Measurements from ENCODE around the gene FNIP1. TPM values are rescaled to one million over a fixed set of nuclear protein-coding genes. Genes with fewer than 3 reads are reported as not detected.
A peak's percentile ranks its signal among the peaks of the same experiment; 100 is the strongest.
"Not testable (repeated sequence)": the region's sequence is repeated elsewhere in the genome, so short reads cannot be mapped to it uniquely, and the experiment has no call there.

Gene FNIP1
- total RNA-seq, 2 donors from 2014 or later = 19.9 to 25.6 TPM

DNA sequence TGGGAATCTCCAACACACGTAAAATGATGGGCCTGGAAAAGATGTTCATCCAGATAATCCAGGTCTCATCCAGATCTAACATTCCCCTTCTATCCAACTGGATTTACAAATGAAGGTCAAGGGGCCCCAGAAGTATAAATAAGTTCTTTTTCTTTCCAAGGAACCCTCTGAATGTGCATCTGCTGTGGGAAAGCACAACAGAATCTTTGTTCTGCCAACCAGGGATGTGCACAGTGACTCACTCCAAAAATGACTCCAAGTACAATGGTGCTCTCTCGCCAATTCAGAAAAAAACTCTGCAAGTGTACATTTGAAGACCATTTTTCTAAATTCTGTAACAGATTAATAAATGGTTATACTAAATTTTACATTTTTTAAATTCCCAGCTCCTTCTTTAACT, 174.2 kb downstream of the FNIP1 start:
- no peak for DNase-seq
- Mint-ChIP-seq H3K36me3 (ENCODE audit: low read depth) (peaks cover 5% of the 10 kb centered on the region), H3K4me3 (no peak overlapping the region), H3K27ac (no peak overlapping the region), H3K27me3 (ENCODE audit: insufficient read depth) (no peaks in the 10 kb centered on the region), H3K4me1 (peaks cover 3% of the 10 kb centered on the region), H3K9me3 (no peaks in the 10 kb centered on the region)
- Histone ChIP-seq H3K27me3 (ENCODE audit: control insufficient read depth, insufficient read depth, low read length, poor library complexity, severe bottlenecking) (no peaks in the 10 kb centered on the region), H3K9me3 (ENCODE audit: control insufficient read depth, low read length) (no peaks in the 10 kb centered on the region), H3K36me3 (ENCODE audit: control insufficient read depth, insufficient read depth, low read length) (no peaks in the 10 kb centered on the region), H3K9ac (ENCODE audit: extremely low read depth, low read length, poor library complexity, severe bottlenecking) (no peak overlapping the region), H3K4me3 (ENCODE audit: low read length) (no peak overlapping the region), H3K27ac (ENCODE audit: low read depth, low read length) (no peak overlapping the region), H3K4me1 (ENCODE audit: control insufficient read depth, insufficient read depth, low read length) (no peaks in the 10 kb centered on the region)
- WGBS, 2 experiments (ENCODE audit: insufficient coverage in 1 of 2, insufficient read length in 1 of 2) = 89% methylated on average over 2 of the region's 2 CpGs; no CpG with 5 or more reads in 1 of the 2 experiments
- TF ChIP-seq, protein P1, sequence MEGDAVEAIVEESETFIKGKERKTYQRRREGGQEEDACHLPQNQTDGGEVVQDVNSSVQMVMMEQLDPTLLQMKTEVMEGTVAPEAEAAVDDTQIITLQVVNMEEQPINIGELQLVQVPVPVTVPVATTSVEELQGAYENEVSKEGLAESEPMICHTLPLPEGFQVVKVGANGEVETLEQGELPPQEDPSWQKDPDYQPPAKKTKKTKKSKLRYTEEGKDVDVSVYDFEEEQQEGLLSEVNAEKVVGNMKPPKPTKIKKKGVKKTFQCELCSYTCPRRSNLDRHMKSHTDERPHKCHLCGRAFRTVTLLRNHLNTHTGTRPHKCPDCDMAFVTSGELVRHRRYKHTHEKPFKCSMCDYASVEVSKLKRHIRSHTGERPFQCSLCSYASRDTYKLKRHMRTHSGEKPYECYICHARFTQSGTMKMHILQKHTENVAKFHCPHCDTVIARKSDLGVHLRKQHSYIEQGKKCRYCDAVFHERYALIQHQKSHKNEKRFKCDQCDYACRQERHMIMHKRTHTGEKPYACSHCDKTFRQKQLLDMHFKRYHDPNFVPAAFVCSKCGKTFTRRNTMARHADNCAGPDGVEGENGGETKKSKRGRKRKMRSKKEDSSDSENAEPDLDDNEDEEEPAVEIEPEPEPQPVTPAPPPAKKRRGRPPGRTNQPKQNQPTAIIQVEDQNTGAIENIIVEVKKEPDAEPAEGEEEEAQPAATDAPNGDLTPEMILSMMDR (conservative IDR thresholded peaks at IDR 0.05) = no peak

DNA sequence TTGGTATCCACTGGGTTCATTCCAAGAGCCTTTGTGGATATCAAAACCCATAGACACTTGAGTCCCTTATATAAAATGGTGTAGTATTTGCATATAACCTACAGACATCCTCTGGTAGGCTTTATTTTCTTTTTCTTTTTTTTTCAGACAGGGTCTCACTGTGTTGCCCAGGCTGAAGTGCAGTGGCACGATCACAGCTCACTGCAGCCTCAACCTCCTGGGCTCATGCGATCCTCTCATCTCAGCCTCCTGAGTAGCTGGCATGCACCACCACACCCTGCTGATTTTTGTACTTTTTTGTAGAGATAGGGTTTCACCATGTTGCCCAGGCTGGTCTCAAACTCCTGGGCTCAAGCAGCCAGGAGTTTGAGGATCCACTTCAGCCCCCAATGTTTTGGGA, 175.7 kb downstream of the FNIP1 start:
- H3K36me3 ChIP-seq (ENCODE audit: control insufficient read depth, insufficient read depth, low read length); H3K27me3 Mint-ChIP-seq (ENCODE audit: insufficient read depth); DNase-seq; H3K27me3 ChIP-seq (ENCODE audit: control insufficient read depth, insufficient read depth, low read length, poor library complexity, severe bottlenecking); H3K27ac ChIP-seq (ENCODE audit: low read depth, low read length); H3K4me1 ChIP-seq (ENCODE audit: control insufficient read depth, insufficient read depth, low read length); H3K9me3 Mint-ChIP-seq; H3K9me3 ChIP-seq (ENCODE audit: control insufficient read depth, low read length); H3K36me3 Mint-ChIP-seq (ENCODE audit: low read depth); H3K4me1 Mint-ChIP-seq; H3K27ac Mint-ChIP-seq; H3K4me3 ChIP-seq (ENCODE audit: low read length); H3K9ac ChIP-seq (ENCODE audit: extremely low read depth, low read length, poor library complexity, severe bottlenecking); H3K4me3 Mint-ChIP-seq: not testable (repeated sequence)
- 95 to 100% methylated on average over 2 of the region's 2 CpGs for WGBS, 2 experiments (ENCODE audit: insufficient coverage in 1 of 2, insufficient read length in 1 of 2)

DNA sequence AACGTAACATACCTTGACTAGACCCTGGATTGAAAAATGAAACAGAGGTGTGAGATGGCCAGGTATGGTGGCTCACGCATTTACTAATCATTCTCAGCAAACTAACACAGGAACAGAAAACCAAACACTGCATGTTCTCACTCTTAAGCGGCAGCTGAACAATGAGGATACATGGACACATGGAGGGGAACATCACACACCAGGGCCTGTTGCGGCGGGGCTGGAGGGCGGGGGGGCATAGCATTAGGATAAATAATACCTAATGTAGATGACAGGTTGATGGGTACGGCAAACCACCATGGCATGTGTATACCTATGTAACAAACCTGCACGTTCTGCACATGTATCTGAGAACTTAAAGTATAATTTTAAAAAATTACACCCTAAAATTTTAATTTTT, 177.7 kb downstream of the FNIP1 start:
- H3K27me3 ChIP-seq (ENCODE audit: control insufficient read depth, insufficient read depth, low read length, poor library complexity, severe bottlenecking) = no peaks in the 10 kb centered on the region
- no peaks in the 10 kb centered on the region for H3K36me3 ChIP-seq (ENCODE audit: control insufficient read depth, insufficient read depth, low read length)
- TF ChIP-seq, protein P1 (conservative IDR thresholded peaks at IDR 0.05) = no peak
- 80 to 84% methylated on average over 4 to 5 of the region's 8 CpGs for WGBS, 2 experiments (ENCODE audit: insufficient coverage in 1 of 2, insufficient read length in 1 of 2)
- Mint-ChIP-seq H3K9me3 (peaks cover 4% of the 10 kb centered on the region), H3K27ac (no peak overlapping the region), H3K27me3 (ENCODE audit: insufficient read depth) (no peaks in the 10 kb centered on the region), H3K4me1 (peaks cover 7% of the 10 kb centered on the region), H3K4me3 (no peak overlapping the region), H3K36me3 (ENCODE audit: low read depth) (peaks cover 3% of the 10 kb centered on the region)
- H3K27ac ChIP-seq (ENCODE audit: low read depth, low read length) = no peak overlapping the region
- no peak overlapping the region for H3K4me3 ChIP-seq (ENCODE audit: low read length)
- H3K9me3 ChIP-seq (ENCODE audit: control insufficient read depth, low read length) = no peaks in the 10 kb centered on the region
- no peak overlapping the region for H3K9ac ChIP-seq (ENCODE audit: extremely low read depth, low read length, poor library complexity, severe bottlenecking)
- no peak for DNase-seq
- peaks cover 4% of the 10 kb centered on the region for H3K4me1 ChIP-seq (ENCODE audit: control insufficient read depth, insufficient read depth, low read length)

DNA sequence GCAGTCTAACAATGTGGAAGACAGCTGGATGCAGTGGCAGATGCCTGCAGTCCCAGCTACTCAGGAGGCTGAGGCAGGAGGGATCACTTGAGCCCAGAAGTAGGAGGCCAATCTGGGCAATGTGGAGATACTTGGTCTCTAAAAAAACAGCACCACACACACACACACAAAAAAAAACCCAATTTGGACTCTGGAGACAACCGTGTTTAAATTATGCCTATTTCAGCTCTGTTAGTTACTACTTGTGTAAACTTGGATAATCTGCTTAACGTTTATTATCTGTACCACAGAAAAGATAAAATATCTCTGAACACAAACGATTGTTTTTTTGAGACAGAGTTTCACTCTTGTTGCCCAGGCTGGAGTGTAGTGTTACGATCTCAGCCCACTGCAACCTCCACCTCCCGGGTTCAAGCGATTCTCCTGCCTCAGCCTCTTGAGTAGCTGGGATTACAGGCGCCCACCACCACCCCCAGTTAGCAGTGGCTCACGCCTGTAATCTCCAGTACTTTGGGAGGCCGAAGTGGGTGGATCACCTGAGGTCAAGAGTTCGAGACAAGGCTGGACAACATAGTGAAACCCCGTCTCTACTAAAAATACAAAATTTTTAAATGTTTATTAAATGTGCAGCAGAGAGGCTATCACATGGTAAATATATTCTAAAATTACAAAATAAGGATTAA, 179.5 kb downstream of the FNIP1 start:
- Histone ChIP-seq H3K9me3 (ENCODE audit: control insufficient read depth, low read length) (no peaks in the 10 kb centered on the region), H3K36me3 (ENCODE audit: control insufficient read depth, insufficient read depth, low read length) (no peaks in the 10 kb centered on the region), H3K27me3 (ENCODE audit: control insufficient read depth, insufficient read depth, low read length, poor library complexity, severe bottlenecking) (no peaks in the 10 kb centered on the region), H3K27ac (ENCODE audit: low read depth, low read length) (no peak overlapping the region), H3K4me3 (ENCODE audit: low read length) (no peak overlapping the region), H3K9ac (ENCODE audit: extremely low read depth, low read length, poor library complexity, severe bottlenecking) (no peak overlapping the region), H3K4me1 (ENCODE audit: control insufficient read depth, insufficient read depth, low read length) (peaks cover 4% of the 10 kb centered on the region)
- H3K9me3 Mint-ChIP-seq = peaks cover 4% of the 10 kb centered on the region
- no peak overlapping the region for H3K4me3 Mint-ChIP-seq
- 94 to 97% methylated on average over 7 to 10 of the region's 11 CpGs for WGBS, 2 experiments (ENCODE audit: insufficient coverage in 1 of 2, insufficient read length in 1 of 2)
- H3K36me3 Mint-ChIP-seq (ENCODE audit: low read depth) = peaks cover 5% of the 10 kb centered on the region
- no peak for DNase-seq
- no peaks in the 10 kb centered on the region for H3K27me3 Mint-ChIP-seq (ENCODE audit: insufficient read depth)
- peaks cover 7% of the 10 kb centered on the region for H3K4me1 Mint-ChIP-seq
- H3K27ac Mint-ChIP-seq = peak overlapping the region; percentile 31
- TF ChIP-seq, protein P1 (conservative IDR thresholded peaks at IDR 0.05) = no peak
